HEK293 (cell line): ENCODE data around the gene FAM83C.

Source experiments
- CTCF ChIA-PET: fragments of 350-600 bp; formaldehyde crosslinking; extraction: SDS; loops from one replicate; lab custom pipeline; 2021; ENCODE audit warnings: antibody characterized with exemption; lab: Yijun Ruan, JAX
- POLR2A ChIA-PET: fragments of 300-600 bp; formaldehyde crosslinking; extraction: SDS; loops from one replicate; lab custom pipeline; 2020; ENCODE audit warnings: antibody characterized with exemption, inconsistent platforms; lab: Yijun Ruan, JAX
- H3K27ac ChIP-seq: fragments of 200-500 bp; sonication (Bioruptor generic); 2 replicates; pipeline ENCODE4 v1.5.1; 2014; ENCODE audit warnings: low read depth, low read length, control low read depth, inconsistent platforms; ENCODE audit errors: extremely low read depth
- H3K36me3 ChIP-seq, 2 experiments: fragments of 200-500 bp in 1 of 2; sonication (Bioruptor generic) in 1 of 2; 1 replicate in 1 of 2; 2 replicates in 1 of 2; pipeline ENCODE4 v1.5.1; 2014 to 2017; ENCODE audit warnings: inconsistent platforms in 2 of 2, low read length in 2 of 2; ENCODE audit not compliant: control insufficient read depth in 2 of 2, insufficient read depth in 1 of 2
- H3K4me1 ChIP-seq: fragments of 200-500 bp; sonication (Bioruptor generic); 2 replicates; pipeline ENCODE4 v1.5.1; 2014; ENCODE audit warnings: mild to moderate bottlenecking, low read length, inconsistent platforms; ENCODE audit not compliant: control insufficient read depth, insufficient read depth
- H3K4me3 ChIP-seq: 2 replicates; pipeline ENCODE4 v1.5.1; 2011; ENCODE audit warnings: low read depth, mild to moderate bottlenecking, control low read depth, low read length, moderate library complexity
- H3K9me3 ChIP-seq: fragments of 200-500 bp; sonication (Bioruptor generic); 2 replicates; pipeline ENCODE4 v1.5.1; 2014; ENCODE audit warnings: low read depth, low read length, inconsistent platforms; ENCODE audit not compliant: control insufficient read depth, insufficient read depth
- KLF8 ChIP-seq: fragments of 450-650 bp; formaldehyde crosslinking; IDR thresholded peaks from 2 replicates; pipeline ENCODE4 v1.5.1; 2016; ENCODE audit warnings: missing biosample characterization, missing genetic modification characterization
- KLF9 ChIP-seq: fragments of 450-650 bp; formaldehyde crosslinking; IDR thresholded peaks from 2 replicates; pipeline ENCODE4 v1.5.1; 2016; ENCODE audit warnings: missing biosample characterization, missing genetic modification characterization, low read depth
- MEIS1 ChIP-seq: sonication (generic); formaldehyde crosslinking; IDR thresholded peaks from 2 replicates; pipeline ENCODE4 v1.8.1; 2022; ENCODE audit warnings: missing genetic modification reagents, mild to moderate bottlenecking, borderline replicate concordance
- PRDM2 ChIP-seq: fragments of 450-650 bp; formaldehyde crosslinking; IDR thresholded peaks from 2 replicates; pipeline ENCODE4 v1.5.1; 2016; ENCODE audit warnings: missing biosample characterization, missing genetic modification characterization, borderline replicate concordance
- REPIN1 ChIP-seq: fragments of 450-650 bp; formaldehyde crosslinking; IDR thresholded peaks from 2 replicates; pipeline ENCODE4 v1.5.1; 2017; ENCODE audit warnings: missing biosample characterization, missing genetic modification characterization, low read depth
- SALL2 ChIP-seq: fragments of 450-650 bp; formaldehyde crosslinking; IDR thresholded peaks from 2 replicates; pipeline ENCODE4 v1.5.0; 2017; ENCODE audit warnings: missing biosample characterization, mild to moderate bottlenecking, missing genetic modification characterization, borderline replicate concordance
- TCF7L2 ChIP-seq: IDR thresholded peaks from 2 replicates; pipeline ENCODE4 v1.6.1; 2011; ENCODE audit warnings: low read depth, mild to moderate bottlenecking, inconsistent platforms, low read length, moderate library complexity, borderline replicate concordance
- ZBTB1 ChIP-seq: fragments of 450-650 bp; formaldehyde crosslinking; IDR thresholded peaks from 2 replicates; pipeline ENCODE4 v1.5.1; 2016; ENCODE audit warnings: missing biosample characterization, missing genetic modification characterization
- ZNF2 ChIP-seq: fragments of 450-650 bp; formaldehyde crosslinking; IDR thresholded peaks from 2 replicates; pipeline ENCODE4 v1.5.1; 2016; ENCODE audit warnings: missing biosample characterization, missing genetic modification characterization
- ZNF221 ChIP-seq: fragments of 450-650 bp; formaldehyde crosslinking; IDR thresholded peaks from 2 replicates; pipeline ENCODE4 v1.5.1; 2017; ENCODE audit warnings: missing biosample characterization, missing genetic modification characterization, borderline replicate concordance
- ZNF354C ChIP-seq: fragments of 450-650 bp; formaldehyde crosslinking; IDR thresholded peaks from 2 replicates; pipeline ENCODE4 v1.5.1; 2016; ENCODE audit warnings: missing biosample characterization, missing genetic modification characterization, low read depth, borderline replicate concordance
- ZNF362 ChIP-seq: fragments of 450-650 bp; formaldehyde crosslinking; IDR thresholded peaks from 2 replicates; pipeline ENCODE4 v1.5.1; 2016; ENCODE audit warnings: missing biosample characterization, missing genetic modification characterization
- ZNF404 ChIP-seq: fragments of 450-650 bp; formaldehyde crosslinking; IDR thresholded peaks from 2 replicates; pipeline ENCODE4 v1.5.1; 2017; ENCODE audit warnings: missing biosample characterization, missing genetic modification characterization
- ZNF423 ChIP-seq: fragments of 450-650 bp; formaldehyde crosslinking; IDR thresholded peaks from 2 replicates; pipeline ENCODE4 v1.5.1; 2016; ENCODE audit warnings: missing biosample characterization, missing genetic modification characterization
- ZNF548 ChIP-seq: fragments of 450-650 bp; formaldehyde crosslinking; IDR thresholded peaks from 2 replicates; pipeline ENCODE4 v1.5.1; 2016; ENCODE audit warnings: missing biosample characterization, missing genetic modification characterization
- ZNF626 ChIP-seq: fragments of 450-650 bp; sonication (Bioruptor Pico); formaldehyde crosslinking; IDR thresholded peaks from 2 replicates; pipeline ENCODE4 v1.5.1; 2018; ENCODE audit warnings: missing biosample characterization, missing genetic modification characterization, inconsistent platforms
- ZNF664 ChIP-seq: fragments of 450-650 bp; formaldehyde crosslinking; IDR thresholded peaks from 2 replicates; pipeline ENCODE4 v1.5.1; 2016; ENCODE audit warnings: missing biosample characterization, missing genetic modification characterization
- ZNF677 ChIP-seq: fragments of 450-650 bp; IDR thresholded peaks from 2 replicates; pipeline ENCODE4 v1.5.0; 2018; ENCODE audit warnings: missing biosample characterization, mild to moderate bottlenecking, missing genetic modification characterization, moderate library complexity
- TF ChIP-seq, protein P1 (sequence below): fragments of 450-650 bp; formaldehyde crosslinking; IDR thresholded peaks from 2 replicates; pipeline ENCODE4 v1.5.1; 2016; ENCODE audit warnings: missing biosample characterization, missing genetic modification characterization
- TF ChIP-seq, protein P2 (sequence below): sonication (generic); formaldehyde crosslinking; IDR thresholded peaks from 2 replicates; pipeline ENCODE4 v1.8.1; 2022; ENCODE audit warnings: mild to moderate bottlenecking, moderate library complexity, missing genetic modification reagents

Gene FAM83C

DNA sequence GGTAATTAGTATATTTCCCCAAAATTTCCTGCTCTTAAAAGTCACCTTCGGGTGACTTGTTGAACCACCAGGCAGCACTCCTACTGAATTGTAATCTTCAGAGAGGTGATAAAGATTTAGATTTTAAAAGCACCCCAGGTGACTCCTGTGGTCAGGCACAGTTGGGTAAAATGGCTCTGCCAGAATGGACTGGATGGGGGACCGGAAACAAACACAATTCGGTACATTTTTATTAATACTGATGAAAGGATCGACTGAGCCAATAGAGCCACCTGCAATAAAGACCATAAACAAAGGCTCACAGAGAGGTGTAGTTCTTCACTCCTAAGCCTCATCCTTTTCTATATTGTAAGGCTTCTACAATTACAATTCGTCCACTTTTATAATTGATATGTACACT is 19.6 kb upstream of the FAM83C start:
- Histone ChIP-seq H3K27ac (no peak overlapping the region), H3K4me1 (peaks cover 12% of the 10 kb centered on the region), H3K9me3 (no peaks in the 10 kb centered on the region), H3K4me3 (no peak overlapping the region), H3K36me3 (no peaks in the 10 kb centered on the region)
- ChIA-PET CTCF (interaction anchor here (0.5 to 2.4 kb wide), 2 partner anchors 8 to 670 kb away, joined by 4 to 14 read pairs; no protein-coding TSS in a partner anchor), POLR2A (interaction anchor here (1.2 kb wide), 1 partner anchor 10 kb away, joined by 4 read pairs; no protein-coding TSS in a partner anchor)
- TF ChIP-seq MEIS1 (CRISPR knock-in tag) (no peak), ZNF221 (tag by site-specific recombination) (no peak), ZNF2 (tag by site-specific recombination) (no peak), ZNF677 (tag by site-specific recombination) (no peak), REPIN1 (no peak), ZNF404 (tag by site-specific recombination) (no peak)
- TF ChIP-seq, protein P1, sequence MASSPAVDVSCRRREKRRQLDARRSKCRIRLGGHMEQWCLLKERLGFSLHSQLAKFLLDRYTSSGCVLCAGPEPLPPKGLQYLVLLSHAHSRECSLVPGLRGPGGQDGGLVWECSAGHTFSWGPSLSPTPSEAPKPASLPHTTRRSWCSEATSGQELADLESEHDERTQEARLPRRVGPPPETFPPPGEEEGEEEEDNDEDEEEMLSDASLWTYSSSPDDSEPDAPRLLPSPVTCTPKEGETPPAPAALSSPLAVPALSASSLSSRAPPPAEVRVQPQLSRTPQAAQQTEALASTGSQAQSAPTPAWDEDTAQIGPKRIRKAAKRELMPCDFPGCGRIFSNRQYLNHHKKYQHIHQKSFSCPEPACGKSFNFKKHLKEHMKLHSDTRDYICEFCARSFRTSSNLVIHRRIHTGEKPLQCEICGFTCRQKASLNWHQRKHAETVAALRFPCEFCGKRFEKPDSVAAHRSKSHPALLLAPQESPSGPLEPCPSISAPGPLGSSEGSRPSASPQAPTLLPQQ (tag by site-specific recombination) = no peak

GRCh38 chr20:35311409-35311808 is 19.2 kb upstream of the FAM83C start:
- H3K4me1 ChIP-seq = peaks cover 12% of the 10 kb centered on the region
- CTCF ChIA-PET = interaction anchor here (0.5 to 13.7 kb wide), 4 partner anchors 8 to 671 kb away, joined by 3 to 236 read pairs (median 9); no protein-coding TSS in a partner anchor
- no peaks in the 10 kb centered on the region for H3K9me3 ChIP-seq
- TF ChIP-seq ZBTB1 (no peak), ZNF626 (tag by site-specific recombination) (no peak), ZNF664 (tag by site-specific recombination) (0 out of 2 replicates have a peak, but pooled peaks have one; percentile 17), KLF8 (0 out of 2 replicates have a peak, but pooled peaks have one; percentile 26), ZNF354C (tag by site-specific recombination) (no peak), TCF7L2 (no peak), PRDM2 (tag by site-specific recombination) (no peak), KLF9 (tag by site-specific recombination) (no peak), ZNF362 (tag by site-specific recombination) (no peak), ZNF423 (tag by site-specific recombination) (no peak), SALL2 (tag by site-specific recombination) (no peak), ZNF548 (tag by site-specific recombination) (no peak)
- TF ChIP-seq, protein P2, sequence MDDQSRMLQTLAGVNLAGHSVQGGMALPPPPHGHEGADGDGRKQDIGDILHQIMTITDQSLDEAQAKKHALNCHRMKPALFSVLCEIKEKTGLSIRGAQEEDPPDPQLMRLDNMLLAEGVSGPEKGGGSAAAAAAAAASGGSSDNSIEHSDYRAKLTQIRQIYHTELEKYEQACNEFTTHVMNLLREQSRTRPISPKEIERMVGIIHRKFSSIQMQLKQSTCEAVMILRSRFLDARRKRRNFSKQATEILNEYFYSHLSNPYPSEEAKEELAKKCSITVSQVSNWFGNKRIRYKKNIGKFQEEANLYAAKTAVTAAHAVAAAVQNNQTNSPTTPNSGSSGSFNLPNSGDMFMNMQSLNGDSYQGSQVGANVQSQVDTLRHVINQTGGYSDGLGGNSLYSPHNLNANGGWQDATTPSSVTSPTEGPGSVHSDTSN (CRISPR knock-in tag) = no peak
- H3K36me3 ChIP-seq = peaks cover 0 to 1% of the 10 kb centered on the region in 2 experiments; a peak in 1 of 3 replicates
- H3K27ac ChIP-seq = no peak overlapping the region
- POLR2A ChIA-PET = interaction anchor here (1.2 kb wide), 1 partner anchor 11 kb away, joined by 4 read pairs; no protein-coding TSS in a partner anchor
- H3K4me3 ChIP-seq = no peak overlapping the region
